ENCODE data around the gene LPP.
"Not testable (repeated sequence)": the region's sequence is repeated elsewhere in the genome, so short reads cannot be mapped to it uniquely, and the experiment has no call there.

The LPP gene

GRCh38 chr3:188581792-188582191 is 427.8 kb downstream of the LPP start:
- no peak for DNase-seq (ENCODE audit: low read depth, low spot score)

- DNase-seq (ENCODE audit: low read depth, low spot score) = no peak
Measured at GRCh38 chr3:188583341-188584161, 429.6 kb downstream of the LPP start.

GRCh38 chr3:188584162-188584529 is 430.2 kb downstream of the LPP start:
- DNase-seq (ENCODE audit: low read depth, low spot score) = peak; percentile 68

GRCh38 chr3:188584958-188585689 is 431.2 kb downstream of the LPP start:
- peak; percentile 38 for DNase-seq (ENCODE audit: low read depth, low spot score)

GRCh38 chr3:188589071-188589470 is 435.1 kb downstream of the LPP start:
- no peak for DNase-seq (ENCODE audit: low read depth, low spot score)

- DNase-seq (ENCODE audit: low read depth, low spot score) = no peak
Measured at GRCh38 chr3:188589771-188590170, 435.8 kb downstream of the LPP start.

GRCh38 chr3:188590557-188590956 is 436.6 kb downstream of the LPP start:
- no peak for DNase-seq (ENCODE audit: low read depth, low spot score)

GRCh38 chr3:188594139-188594538 is 440.2 kb downstream of the LPP start:
- peak; percentile 92 for DNase-seq (ENCODE audit: low read depth, low spot score)

GRCh38 chr3:188595890-188596376 is 442.0 kb downstream of the LPP start:
- DNase-seq (ENCODE audit: low read depth, low spot score) = peak; percentile 80

GRCh38 chr3:188598894-188599293 is 444.9 kb downstream of the LPP start:
- DNase-seq (ENCODE audit: low read depth, low spot score) = no peak

GRCh38 chr3:188602111-188602510 is 448.2 kb downstream of the LPP start:
- DNase-seq (ENCODE audit: low read depth, low spot score) = no peak

- no peak for DNase-seq (ENCODE audit: low read depth, low spot score)
Measured at GRCh38 chr3:188602620-188603019, 448.7 kb downstream of the LPP start.

GRCh38 chr3:188604651-188605050 is 450.7 kb downstream of the LPP start:
- DNase-seq (ENCODE audit: low read depth, low spot score) = no peak

- no peak for DNase-seq (ENCODE audit: low read depth, low spot score)
Measured at GRCh38 chr3:188605231-188605630, 451.3 kb downstream of the LPP start.

GRCh38 chr3:188605905-188606304 is 451.9 kb downstream of the LPP start:
- DNase-seq (ENCODE audit: low read depth, low spot score) = no peak

- DNase-seq (ENCODE audit: low read depth, low spot score) = no peak
Measured at GRCh38 chr3:188607805-188608315, 453.9 kb downstream of the LPP start.

GRCh38 chr3:188608401-188608800 is 454.4 kb downstream of the LPP start:
- DNase-seq (ENCODE audit: low read depth, low spot score) = no peak

GRCh38 chr3:188613721-188614120 is 459.8 kb downstream of the LPP start:
- not testable (repeated sequence) for DNase-seq (ENCODE audit: low read depth, low spot score)

- DNase-seq (ENCODE audit: low read depth, low spot score) = no peak
Measured at GRCh38 chr3:188617270-188617669, 463.3 kb downstream of the LPP start.

GRCh38 chr3:188617988-188618701 is 464.2 kb downstream of the LPP start:
- no peak for DNase-seq (ENCODE audit: low read depth, low spot score)

GRCh38 chr3:188620752-188621151 is 466.8 kb downstream of the LPP start:
- no peak for DNase-seq (ENCODE audit: low read depth, low spot score)

- DNase-seq (ENCODE audit: low read depth, low spot score) = peak; percentile 83
Measured at GRCh38 chr3:188624384-188624783, 470.4 kb downstream of the LPP start.

All from astrocyte of the hippocampus (primary cell).